Dedifferentiated amniotic fluid mesenchymal stem cell (primary cell): ENCODE measurements around the gene CTXND1.
A peak's percentile ranks its signal among the peaks of the same experiment; 100 is the strongest.

Experiments
- DNase-seq: peaks from one replicate; pipeline ENCODE4 v3.0.0-alpha.2; 2016; ENCODE audit errors: extremely low spot score

CTXND1 gene

GRCh38 chr15:80208758-80209734, 43.0 kb downstream of the CTXND1 start:
- DNase-seq = no peak

- DNase-seq = no peak
Observed at GRCh38 chr15:80207887-80208286, 44.1 kb downstream of the CTXND1 start.

- DNase-seq = no peak
Observed at GRCh38 chr15:80204231-80204630, 47.8 kb downstream of the CTXND1 start.

- no peak for DNase-seq
Observed at GRCh38 chr15:80203361-80203885, 48.6 kb downstream of the CTXND1 start.

GRCh38 chr15:80202641-80203360, 49.2 kb downstream of the CTXND1 start:
- DNase-seq = no peak

GRCh38 chr15:80202016-80202315, 50.0 kb downstream of the CTXND1 start:
- no peak for DNase-seq

- no peak for DNase-seq
Observed at GRCh38 chr15:80201256-80202015, 50.6 kb downstream of the CTXND1 start.

- DNase-seq = no peak
Observed at GRCh38 chr15:80199869-80200268, 52.1 kb downstream of the CTXND1 start.

GRCh38 chr15:80199366-80199765, 52.6 kb downstream of the CTXND1 start:
- no peak for DNase-seq

GRCh38 chr15:80194914-80195313, 57.1 kb downstream of the CTXND1 start:
- no peak for DNase-seq

GRCh38 chr15:80194186-80194585, 57.8 kb downstream of the CTXND1 start:
- no peak for DNase-seq

GRCh38 chr15:80191897-80192595, 60.0 kb downstream of the CTXND1 start:
- DNase-seq = no peak

GRCh38 chr15:80191198-80191597, 60.8 kb downstream of the CTXND1 start:
- DNase-seq = no peak

- no peak for DNase-seq
Observed at GRCh38 chr15:80188251-80188650, 63.8 kb downstream of the CTXND1 start.

GRCh38 chr15:80186597-80186996, 65.4 kb downstream of the CTXND1 start:
- DNase-seq = no peak

- no peak for DNase-seq
Observed at GRCh38 chr15:80186066-80186465, 65.9 kb downstream of the CTXND1 start.

- DNase-seq = no peak
Observed at GRCh38 chr15:80185152-80185551, 66.9 kb downstream of the CTXND1 start.

- no peak for DNase-seq
Observed at GRCh38 chr15:80184554-80184953, 67.5 kb downstream of the CTXND1 start.

- no peak for DNase-seq
Observed at GRCh38 chr15:80183886-80184285, 68.1 kb downstream of the CTXND1 start.

GRCh38 chr15:80183306-80183705, 68.7 kb downstream of the CTXND1 start:
- DNase-seq = no peak

GRCh38 chr15:80182611-80183261, 69.3 kb downstream of the CTXND1 start:
- peak; percentile 77 for DNase-seq
